ENCODE results near the gene PRKCH.

DNA sequence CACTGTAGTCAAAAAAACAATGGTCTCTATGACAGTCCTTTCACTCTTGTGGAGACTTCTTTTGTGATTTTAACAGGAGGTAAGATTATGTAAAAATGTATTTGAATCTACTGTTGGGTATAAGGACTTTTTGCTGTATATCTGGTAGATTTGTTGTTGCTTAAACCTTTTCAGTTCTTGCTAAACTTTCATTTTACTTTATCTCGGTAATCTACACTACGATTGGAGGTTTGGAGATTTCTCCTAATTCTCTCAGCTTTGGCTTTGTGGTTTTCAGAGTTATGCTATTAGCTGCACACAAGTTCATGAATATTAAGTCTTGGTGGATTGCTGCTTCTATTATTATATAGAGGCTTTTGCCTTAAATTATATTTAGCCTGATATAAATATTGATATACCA is 257.4 kb downstream of the PRKCH start:
- TF ChIP-seq, protein P1, sequence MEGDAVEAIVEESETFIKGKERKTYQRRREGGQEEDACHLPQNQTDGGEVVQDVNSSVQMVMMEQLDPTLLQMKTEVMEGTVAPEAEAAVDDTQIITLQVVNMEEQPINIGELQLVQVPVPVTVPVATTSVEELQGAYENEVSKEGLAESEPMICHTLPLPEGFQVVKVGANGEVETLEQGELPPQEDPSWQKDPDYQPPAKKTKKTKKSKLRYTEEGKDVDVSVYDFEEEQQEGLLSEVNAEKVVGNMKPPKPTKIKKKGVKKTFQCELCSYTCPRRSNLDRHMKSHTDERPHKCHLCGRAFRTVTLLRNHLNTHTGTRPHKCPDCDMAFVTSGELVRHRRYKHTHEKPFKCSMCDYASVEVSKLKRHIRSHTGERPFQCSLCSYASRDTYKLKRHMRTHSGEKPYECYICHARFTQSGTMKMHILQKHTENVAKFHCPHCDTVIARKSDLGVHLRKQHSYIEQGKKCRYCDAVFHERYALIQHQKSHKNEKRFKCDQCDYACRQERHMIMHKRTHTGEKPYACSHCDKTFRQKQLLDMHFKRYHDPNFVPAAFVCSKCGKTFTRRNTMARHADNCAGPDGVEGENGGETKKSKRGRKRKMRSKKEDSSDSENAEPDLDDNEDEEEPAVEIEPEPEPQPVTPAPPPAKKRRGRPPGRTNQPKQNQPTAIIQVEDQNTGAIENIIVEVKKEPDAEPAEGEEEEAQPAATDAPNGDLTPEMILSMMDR (IDR thresholded peaks at IDR 0.05; ENCODE audit: insufficient read depth, low read length), result no peak
- no peak for TF ChIP-seq GABPA (IDR thresholded peaks at IDR 0.05; ENCODE audit: low read depth)
- TF ChIP-seq POLR2AphosphoS5 (IDR thresholded peaks at IDR 0.05; ENCODE audit: low read depth), result no peak
- TF ChIP-seq, protein P2, sequence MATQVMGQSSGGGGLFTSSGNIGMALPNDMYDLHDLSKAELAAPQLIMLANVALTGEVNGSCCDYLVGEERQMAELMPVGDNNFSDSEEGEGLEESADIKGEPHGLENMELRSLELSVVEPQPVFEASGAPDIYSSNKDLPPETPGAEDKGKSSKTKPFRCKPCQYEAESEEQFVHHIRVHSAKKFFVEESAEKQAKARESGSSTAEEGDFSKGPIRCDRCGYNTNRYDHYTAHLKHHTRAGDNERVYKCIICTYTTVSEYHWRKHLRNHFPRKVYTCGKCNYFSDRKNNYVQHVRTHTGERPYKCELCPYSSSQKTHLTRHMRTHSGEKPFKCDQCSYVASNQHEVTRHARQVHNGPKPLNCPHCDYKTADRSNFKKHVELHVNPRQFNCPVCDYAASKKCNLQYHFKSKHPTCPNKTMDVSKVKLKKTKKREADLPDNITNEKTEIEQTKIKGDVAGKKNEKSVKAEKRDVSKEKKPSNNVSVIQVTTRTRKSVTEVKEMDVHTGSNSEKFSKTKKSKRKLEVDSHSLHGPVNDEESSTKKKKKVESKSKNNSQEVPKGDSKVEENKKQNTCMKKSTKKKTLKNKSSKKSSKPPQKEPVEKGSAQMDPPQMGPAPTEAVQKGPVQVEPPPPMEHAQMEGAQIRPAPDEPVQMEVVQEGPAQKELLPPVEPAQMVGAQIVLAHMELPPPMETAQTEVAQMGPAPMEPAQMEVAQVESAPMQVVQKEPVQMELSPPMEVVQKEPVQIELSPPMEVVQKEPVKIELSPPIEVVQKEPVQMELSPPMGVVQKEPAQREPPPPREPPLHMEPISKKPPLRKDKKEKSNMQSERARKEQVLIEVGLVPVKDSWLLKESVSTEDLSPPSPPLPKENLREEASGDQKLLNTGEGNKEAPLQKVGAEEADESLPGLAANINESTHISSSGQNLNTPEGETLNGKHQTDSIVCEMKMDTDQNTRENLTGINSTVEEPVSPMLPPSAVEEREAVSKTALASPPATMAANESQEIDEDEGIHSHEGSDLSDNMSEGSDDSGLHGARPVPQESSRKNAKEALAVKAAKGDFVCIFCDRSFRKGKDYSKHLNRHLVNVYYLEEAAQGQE (IDR thresholded peaks at IDR 0.05; ENCODE audit: insufficient replicate concordance, low read depth), result no peak
- TF ChIP-seq SPI1 (IDR thresholded peaks at IDR 0.05; ENCODE audit: borderline replicate concordance, low read depth), result no peak
